GM20000 (cell line): ENCODE measurements around the gene CELA1.

Experiments used
- DNase-seq: peaks from one replicate; pipeline ENCODE4 v3.0.0; 2012; ENCODE audit warnings: low spot score
- TF ChIP-seq, protein P1 (sequence below): IDR thresholded peaks from 2 replicates; pipeline ENCODE4 v1.5.1; 2012; ENCODE audit warnings: mild to moderate bottlenecking, control low read depth; ENCODE audit errors: extremely low read depth, missing control alignments

CELA1 gene

DNA sequence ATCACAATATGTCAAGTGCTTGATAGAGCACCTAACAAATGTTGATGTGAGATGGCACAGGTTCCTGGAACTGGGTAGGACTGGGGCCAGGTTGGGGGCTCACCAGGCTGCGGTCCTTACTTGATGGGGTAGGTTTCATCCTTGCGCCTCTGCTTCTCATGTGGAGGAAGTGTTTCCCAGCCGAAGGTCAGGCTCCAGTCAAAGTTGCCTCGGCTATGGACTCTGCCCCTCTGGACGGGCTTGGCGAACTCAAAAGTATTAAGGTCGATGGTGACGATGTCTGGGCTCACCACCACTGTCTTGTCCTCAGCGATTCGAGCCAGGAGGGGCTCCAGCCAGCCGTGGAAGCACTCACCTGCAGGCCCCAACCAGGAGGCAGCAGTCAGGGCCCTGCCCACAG, 17.5 kb upstream of the CELA1 start:
- TF ChIP-seq, protein P1, sequence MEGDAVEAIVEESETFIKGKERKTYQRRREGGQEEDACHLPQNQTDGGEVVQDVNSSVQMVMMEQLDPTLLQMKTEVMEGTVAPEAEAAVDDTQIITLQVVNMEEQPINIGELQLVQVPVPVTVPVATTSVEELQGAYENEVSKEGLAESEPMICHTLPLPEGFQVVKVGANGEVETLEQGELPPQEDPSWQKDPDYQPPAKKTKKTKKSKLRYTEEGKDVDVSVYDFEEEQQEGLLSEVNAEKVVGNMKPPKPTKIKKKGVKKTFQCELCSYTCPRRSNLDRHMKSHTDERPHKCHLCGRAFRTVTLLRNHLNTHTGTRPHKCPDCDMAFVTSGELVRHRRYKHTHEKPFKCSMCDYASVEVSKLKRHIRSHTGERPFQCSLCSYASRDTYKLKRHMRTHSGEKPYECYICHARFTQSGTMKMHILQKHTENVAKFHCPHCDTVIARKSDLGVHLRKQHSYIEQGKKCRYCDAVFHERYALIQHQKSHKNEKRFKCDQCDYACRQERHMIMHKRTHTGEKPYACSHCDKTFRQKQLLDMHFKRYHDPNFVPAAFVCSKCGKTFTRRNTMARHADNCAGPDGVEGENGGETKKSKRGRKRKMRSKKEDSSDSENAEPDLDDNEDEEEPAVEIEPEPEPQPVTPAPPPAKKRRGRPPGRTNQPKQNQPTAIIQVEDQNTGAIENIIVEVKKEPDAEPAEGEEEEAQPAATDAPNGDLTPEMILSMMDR: no peak
- DNase-seq: no peak

DNA sequence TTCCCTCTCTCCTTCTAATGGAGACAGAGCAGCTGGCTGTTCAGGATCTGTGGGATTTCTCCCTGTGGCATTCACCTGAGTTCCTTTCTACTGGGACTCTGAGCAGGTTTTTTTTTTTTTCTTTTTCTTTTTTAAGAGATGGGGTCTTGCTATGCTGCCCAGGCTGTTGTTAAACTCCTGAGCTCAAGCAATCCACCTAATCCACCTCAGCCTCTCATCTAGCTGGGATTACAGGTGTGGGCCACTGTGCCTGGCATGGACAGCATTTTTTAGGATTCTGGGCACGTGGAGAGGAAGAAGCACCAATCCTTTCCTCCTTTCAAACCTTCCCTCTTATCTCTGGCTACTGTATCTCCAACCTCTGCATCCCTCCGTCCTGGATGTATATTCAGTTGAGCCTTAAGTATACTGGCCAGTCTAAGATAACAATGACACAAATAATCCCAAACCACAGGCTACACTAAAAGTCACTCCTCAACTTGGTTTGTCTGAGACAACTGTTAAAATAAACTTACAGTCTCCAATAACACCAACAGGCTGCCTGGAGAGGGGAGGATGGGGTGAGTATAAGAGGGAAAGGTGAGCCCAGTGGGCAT, 16.4 kb upstream of the CELA1 start:
- TF ChIP-seq, protein P1: no peak
- no peak for DNase-seq

DNA sequence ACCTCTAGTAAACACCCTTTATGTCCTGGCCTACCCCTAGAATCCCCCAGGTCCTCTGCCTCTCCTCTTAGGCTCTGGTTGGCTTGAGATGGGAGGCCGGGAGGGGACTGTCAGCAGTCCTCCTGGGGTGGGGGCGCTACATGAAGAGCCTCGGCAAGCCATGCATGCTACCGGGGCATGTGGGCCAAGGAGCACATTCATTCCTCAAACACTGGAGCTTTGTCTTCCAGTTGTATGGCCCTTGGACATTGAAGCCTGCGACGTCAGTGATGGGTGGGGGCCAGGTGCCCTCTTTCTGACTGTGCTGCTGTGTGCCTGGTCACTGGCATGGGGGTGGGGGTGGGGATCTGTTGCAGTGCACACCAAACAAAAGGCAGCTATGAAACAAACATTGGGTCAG, 15.8 kb upstream of the CELA1 start:
- DNase-seq: no peak
- TF ChIP-seq, protein P1: no peak

DNA sequence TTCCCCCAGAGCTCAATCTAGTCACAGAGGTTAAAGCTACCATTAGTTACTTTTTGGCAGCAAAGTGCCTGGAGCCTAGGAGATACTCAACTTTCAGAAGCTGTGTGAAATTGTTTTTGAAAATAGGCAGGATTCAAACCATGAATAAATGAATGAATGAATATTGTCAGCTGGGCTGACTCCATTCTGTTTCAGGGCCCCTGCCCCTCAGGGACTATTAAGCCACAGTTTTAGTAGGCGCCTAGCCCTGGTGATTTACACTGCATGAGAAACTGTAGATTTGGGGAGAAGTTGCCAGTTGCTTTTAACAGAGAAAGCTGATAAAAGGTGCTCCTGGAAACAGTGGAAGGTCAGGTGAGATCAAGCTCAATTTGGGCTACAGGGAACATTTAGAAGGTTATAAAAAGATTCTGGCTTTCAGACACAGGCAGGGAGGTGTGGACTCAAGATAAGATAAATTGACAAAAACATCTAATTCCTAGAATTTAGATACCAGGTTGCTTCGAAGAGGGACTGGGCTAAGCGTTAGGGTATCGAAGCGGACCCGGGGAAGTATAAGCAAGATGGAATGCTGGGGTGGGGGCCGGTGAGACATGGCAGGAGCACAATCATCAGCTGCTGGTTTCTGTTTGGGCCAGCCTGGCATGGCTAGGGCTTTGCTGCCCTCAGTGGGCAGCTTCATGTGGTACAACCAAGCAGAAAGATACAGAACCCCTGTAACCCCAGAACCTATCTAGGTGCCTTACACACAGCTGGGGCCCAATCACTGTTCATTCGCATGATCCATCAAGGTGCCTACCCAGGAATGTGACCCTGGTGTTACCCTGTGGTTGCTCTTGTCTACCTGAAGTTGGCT, 14.9 kb upstream of the CELA1 start:
- DNase-seq: no peak
- TF ChIP-seq, protein P1: no peak

DNA sequence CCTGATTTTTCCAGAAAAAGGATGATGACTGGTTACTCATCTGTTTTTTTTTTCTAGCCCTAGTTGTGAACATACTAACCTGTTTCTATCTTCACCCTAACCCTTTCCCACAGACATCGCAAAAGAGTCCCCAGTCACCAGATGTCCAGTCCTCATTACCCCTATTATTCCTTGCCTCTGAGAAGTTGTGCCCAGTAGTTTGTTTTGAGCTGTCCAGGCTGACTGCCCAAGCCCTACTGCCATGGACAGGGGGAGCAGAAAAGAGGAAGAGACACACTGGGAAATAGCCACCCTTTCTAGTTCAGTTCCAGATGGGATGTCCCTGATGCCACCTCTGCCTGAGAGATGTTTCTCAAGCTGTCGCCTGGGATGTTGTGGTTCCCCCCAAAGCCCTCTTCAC, 13.8 kb upstream of the CELA1 start:
- no peak for DNase-seq
- TF ChIP-seq, protein P1: no peak

DNA sequence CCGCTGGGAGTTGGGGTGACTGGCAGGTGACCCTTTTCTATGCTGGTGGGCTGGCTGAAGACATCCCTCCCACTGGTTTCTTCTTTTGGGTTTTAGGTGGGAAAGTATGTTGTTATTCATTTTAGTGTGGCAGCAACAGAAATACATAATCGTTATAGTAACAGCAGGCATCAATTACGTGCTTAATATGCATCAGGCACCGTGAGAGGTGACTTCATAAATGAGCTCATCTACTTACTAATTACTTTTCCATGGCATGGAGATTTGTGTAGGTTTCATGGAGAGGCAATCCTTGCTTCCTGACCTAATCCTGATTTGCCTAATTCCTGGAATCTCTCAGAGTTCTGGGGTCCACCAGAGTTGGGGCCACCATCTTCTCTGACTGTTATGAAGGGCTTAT, 13.4 kb upstream of the CELA1 start:
- no peak for DNase-seq
- TF ChIP-seq, protein P1: no peak

DNA sequence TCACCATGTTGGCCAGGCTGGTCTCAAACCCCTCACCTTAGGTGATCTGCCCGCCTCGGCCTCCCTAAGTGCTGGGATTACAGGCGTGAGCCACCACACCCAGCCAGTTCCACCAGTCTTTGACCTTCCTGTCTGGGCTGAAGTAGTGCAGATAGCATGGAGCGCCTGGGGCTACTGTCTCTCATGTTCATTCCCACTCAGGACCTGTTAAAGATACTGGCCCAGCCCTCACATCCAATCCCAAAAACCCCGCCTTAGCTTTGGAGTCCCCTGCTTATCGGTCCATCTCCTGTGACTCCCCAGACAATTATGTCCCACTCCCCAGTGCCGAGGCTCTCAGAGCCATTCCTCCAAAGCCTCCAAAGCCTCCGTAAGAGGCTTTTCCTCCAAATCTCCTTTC, 12.0 kb upstream of the CELA1 start:
- no peak for DNase-seq
- TF ChIP-seq, protein P1: no peak
